HEK293 (cell line): Measurements from ENCODE around the gene MAN2B1.
"Not testable (repeated sequence)": the region's sequence is repeated elsewhere in the genome, so short reads cannot be mapped to it uniquely, and the experiment has no call there.

Experiments
- CTCF ChIA-PET: fragments of 350-600 bp; formaldehyde crosslinking; extraction: SDS; loops from one replicate; lab custom pipeline; 2021; ENCODE audit warnings: antibody characterized with exemption; lab: Yijun Ruan, JAX
- POLR2A ChIA-PET: fragments of 300-600 bp; formaldehyde crosslinking; extraction: SDS; loops from one replicate; lab custom pipeline; 2020; ENCODE audit warnings: antibody characterized with exemption, inconsistent platforms; lab: Yijun Ruan, JAX
- H3K27ac ChIP-seq: fragments of 200-500 bp; sonication (Bioruptor generic); 2 replicates; pipeline ENCODE4 v1.5.1; 2014; ENCODE audit warnings: low read depth, low read length, control low read depth, inconsistent platforms; ENCODE audit errors: extremely low read depth
- H3K36me3 ChIP-seq, 2 experiments: fragments of 200-500 bp in 1 of 2; sonication (Bioruptor generic) in 1 of 2; 1 replicate in 1 of 2; 2 replicates in 1 of 2; pipeline ENCODE4 v1.5.1; 2014 to 2017; ENCODE audit warnings: inconsistent platforms in 2 of 2, low read length in 2 of 2; ENCODE audit not compliant: control insufficient read depth in 2 of 2, insufficient read depth in 1 of 2
- H3K4me1 ChIP-seq: fragments of 200-500 bp; sonication (Bioruptor generic); 2 replicates; pipeline ENCODE4 v1.5.1; 2014; ENCODE audit warnings: mild to moderate bottlenecking, low read length, inconsistent platforms; ENCODE audit not compliant: control insufficient read depth, insufficient read depth
- H3K4me3 ChIP-seq: 2 replicates; pipeline ENCODE4 v1.5.1; 2011; ENCODE audit warnings: low read depth, mild to moderate bottlenecking, control low read depth, low read length, moderate library complexity
- H3K9me3 ChIP-seq: fragments of 200-500 bp; sonication (Bioruptor generic); 2 replicates; pipeline ENCODE4 v1.5.1; 2014; ENCODE audit warnings: low read depth, low read length, inconsistent platforms; ENCODE audit not compliant: control insufficient read depth, insufficient read depth
- IKZF3 ChIP-seq: fragments of 450-650 bp; IDR thresholded peaks from 2 replicates; pipeline ENCODE4 v1.5.0; 2018; ENCODE audit warnings: missing biosample characterization, mild to moderate bottlenecking, missing genetic modification characterization, moderate library complexity
- MYNN ChIP-seq: fragments of 450-650 bp; formaldehyde crosslinking; IDR thresholded peaks from 2 replicates; pipeline ENCODE4 v1.5.1; 2016; ENCODE audit warnings: missing biosample characterization, missing genetic modification characterization, borderline replicate concordance
- YY1 ChIP-seq: fragments of 450-650 bp; formaldehyde crosslinking; IDR thresholded peaks from 2 replicates; pipeline ENCODE4 v1.5.1; 2018; ENCODE audit warnings: missing biosample characterization, missing genetic modification characterization
- ZBTB20 ChIP-seq: fragments of 450-650 bp; formaldehyde crosslinking; IDR thresholded peaks from 2 replicates; pipeline ENCODE4 v1.5.1; 2016; ENCODE audit warnings: missing biosample characterization, missing genetic modification characterization
- ZFHX2 ChIP-seq: fragments of 450-650 bp; formaldehyde crosslinking; conservative IDR thresholded peaks from 2 replicates; pipeline ENCODE4 v1.5.1; 2016; ENCODE audit warnings: missing biosample characterization, missing genetic modification characterization
- ZIC2 ChIP-seq: fragments of 450-650 bp; formaldehyde crosslinking; IDR thresholded peaks from 2 replicates; pipeline ENCODE4 v1.5.1; 2016; ENCODE audit warnings: missing biosample characterization, missing genetic modification characterization
- ZNF138 ChIP-seq: fragments of 450-650 bp; formaldehyde crosslinking; IDR thresholded peaks from 2 replicates; pipeline ENCODE4 v1.5.1; 2016; ENCODE audit warnings: missing biosample characterization, missing genetic modification characterization, borderline replicate concordance
- ZNF202 ChIP-seq: fragments of 450-650 bp; formaldehyde crosslinking; IDR thresholded peaks from 2 replicates; pipeline ENCODE4 v1.5.1; 2016; ENCODE audit warnings: missing biosample characterization, missing genetic modification characterization, borderline replicate concordance
- ZNF274 ChIP-seq, 2 experiments: fragments of 200-500 bp in 1 of 2; fragments of 450-650 bp in 1 of 2; sonication (Bioruptor generic) in 1 of 2; formaldehyde crosslinking in 1 of 2; IDR thresholded peaks; 2 replicates each; pipeline versions ENCODE4 v1.5.1 to v1.6.1; 2014 to 2016; ENCODE audit warnings: borderline replicate concordance in 1 of 2, inconsistent platforms in 1 of 2, low read length in 1 of 2, missing biosample characterization in 1 of 2, missing genetic modification characterization in 1 of 2
- ZNF350 ChIP-seq: fragments of 450-650 bp; formaldehyde crosslinking; IDR thresholded peaks from 2 replicates; pipeline ENCODE4 v1.5.0; 2017; ENCODE audit warnings: missing biosample characterization, mild to moderate bottlenecking, missing genetic modification characterization
- ZNF561 ChIP-seq: fragments of 450-650 bp; IDR thresholded peaks from 2 replicates; pipeline ENCODE4 v1.5.1; 2018; ENCODE audit warnings: missing biosample characterization, missing genetic modification characterization, borderline replicate concordance
- ZNF621 ChIP-seq: fragments of 450-650 bp; formaldehyde crosslinking; IDR thresholded peaks from 2 replicates; pipeline ENCODE4 v1.5.1; 2017; ENCODE audit warnings: missing biosample characterization, missing genetic modification characterization
- ZNF830 ChIP-seq: fragments of 450-650 bp; IDR thresholded peaks from 2 replicates; pipeline ENCODE4 v1.5.0; 2018; ENCODE audit warnings: missing biosample characterization, missing genetic modification characterization, low read depth, mild to moderate bottlenecking, moderate library complexity
- ZSCAN30 ChIP-seq: fragments of 450-650 bp; IDR thresholded peaks from 2 replicates; pipeline ENCODE4 v1.5.1; 2018; ENCODE audit warnings: missing biosample characterization, mild to moderate bottlenecking, missing genetic modification characterization, moderate library complexity
- TF ChIP-seq, protein P1 (sequence below): fragments of 450-650 bp; formaldehyde crosslinking; IDR thresholded peaks from 2 replicates; pipeline ENCODE4 v1.5.1; 2016; ENCODE audit warnings: missing biosample characterization, missing genetic modification characterization, low read depth
- TF ChIP-seq, protein P2 (sequence below): fragments of 450-650 bp; formaldehyde crosslinking; IDR thresholded peaks from 2 replicates; pipeline ENCODE4 v1.5.1; 2016; ENCODE audit warnings: missing biosample characterization, missing genetic modification characterization
- TF ChIP-seq, protein P3 (sequence below): fragments of 450-650 bp; formaldehyde crosslinking; IDR thresholded peaks from 2 replicates; pipeline ENCODE4 v1.5.1; 2016; ENCODE audit warnings: missing biosample characterization, missing genetic modification characterization

Gene MAN2B1

DNA sequence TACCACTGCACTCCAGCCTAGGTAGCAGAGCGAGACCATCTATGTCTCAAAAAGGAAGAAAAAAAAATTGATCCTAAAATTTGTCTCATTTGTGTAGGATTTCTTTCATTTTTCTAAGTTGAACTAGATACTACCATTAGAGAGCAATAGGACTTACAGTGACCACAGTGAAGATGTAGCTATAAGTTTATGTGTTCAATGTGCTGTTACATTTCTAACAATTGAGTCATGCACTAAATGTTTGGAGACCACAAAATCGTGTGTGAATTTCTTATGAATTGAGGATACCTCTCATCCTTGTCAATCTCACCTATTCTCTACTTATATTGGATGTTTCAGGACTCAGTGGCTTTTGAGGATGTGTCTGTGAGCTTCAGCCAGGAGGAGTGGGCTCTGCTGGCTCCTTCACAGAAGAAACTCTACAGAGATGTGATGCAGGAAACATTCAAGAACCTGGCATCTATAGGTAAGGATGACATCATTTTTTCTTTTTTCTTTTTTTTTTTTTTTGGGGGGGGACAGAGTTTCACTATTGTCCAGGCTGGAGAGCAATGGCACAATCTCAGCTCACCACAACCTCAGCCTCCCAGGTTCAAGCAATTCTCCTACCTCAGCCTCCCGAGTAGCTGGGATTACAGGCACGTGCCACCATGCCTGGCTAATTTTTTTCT, 43.0 kb downstream of the MAN2B1 start:
- TF ChIP-seq ZNF561 (tag by site-specific recombination): no peak
- TF ChIP-seq, protein P1, sequence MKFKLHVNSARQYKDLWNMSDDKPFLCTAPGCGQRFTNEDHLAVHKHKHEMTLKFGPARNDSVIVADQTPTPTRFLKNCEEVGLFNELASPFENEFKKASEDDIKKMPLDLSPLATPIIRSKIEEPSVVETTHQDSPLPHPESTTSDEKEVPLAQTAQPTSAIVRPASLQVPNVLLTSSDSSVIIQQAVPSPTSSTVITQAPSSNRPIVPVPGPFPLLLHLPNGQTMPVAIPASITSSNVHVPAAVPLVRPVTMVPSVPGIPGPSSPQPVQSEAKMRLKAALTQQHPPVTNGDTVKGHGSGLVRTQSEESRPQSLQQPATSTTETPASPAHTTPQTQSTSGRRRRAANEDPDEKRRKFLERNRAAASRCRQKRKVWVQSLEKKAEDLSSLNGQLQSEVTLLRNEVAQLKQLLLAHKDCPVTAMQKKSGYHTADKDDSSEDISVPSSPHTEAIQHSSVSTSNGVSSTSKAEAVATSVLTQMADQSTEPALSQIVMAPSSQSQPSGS (tag by site-specific recombination): peak; percentile 51; the same call in 1 of the 2 replicates
- no peak for TF ChIP-seq ZNF830 (tag by site-specific recombination)
- TF ChIP-seq, all 188 proteins: peak for 1
- no peaks in the 10 kb centered on the region for H3K4me1 ChIP-seq
- H3K27ac ChIP-seq: no peak overlapping the region
- no peaks in the 10 kb centered on the region for H3K9me3 ChIP-seq
- CTCF ChIA-PET: no interaction called here
- H3K4me3 ChIP-seq: no peak overlapping the region
- POLR2A ChIA-PET: interaction anchor here (0.6 to 1.0 kb wide), 2 partner anchors 13 to 800 kb away, joined by 3 read pairs; partner anchors contain the start of genes ZNF490 and ZNF791
- peaks cover 37 to 57% of the 10 kb centered on the region in 2 experiments; a peak in 2 of 3 replicates for H3K36me3 ChIP-seq

DNA sequence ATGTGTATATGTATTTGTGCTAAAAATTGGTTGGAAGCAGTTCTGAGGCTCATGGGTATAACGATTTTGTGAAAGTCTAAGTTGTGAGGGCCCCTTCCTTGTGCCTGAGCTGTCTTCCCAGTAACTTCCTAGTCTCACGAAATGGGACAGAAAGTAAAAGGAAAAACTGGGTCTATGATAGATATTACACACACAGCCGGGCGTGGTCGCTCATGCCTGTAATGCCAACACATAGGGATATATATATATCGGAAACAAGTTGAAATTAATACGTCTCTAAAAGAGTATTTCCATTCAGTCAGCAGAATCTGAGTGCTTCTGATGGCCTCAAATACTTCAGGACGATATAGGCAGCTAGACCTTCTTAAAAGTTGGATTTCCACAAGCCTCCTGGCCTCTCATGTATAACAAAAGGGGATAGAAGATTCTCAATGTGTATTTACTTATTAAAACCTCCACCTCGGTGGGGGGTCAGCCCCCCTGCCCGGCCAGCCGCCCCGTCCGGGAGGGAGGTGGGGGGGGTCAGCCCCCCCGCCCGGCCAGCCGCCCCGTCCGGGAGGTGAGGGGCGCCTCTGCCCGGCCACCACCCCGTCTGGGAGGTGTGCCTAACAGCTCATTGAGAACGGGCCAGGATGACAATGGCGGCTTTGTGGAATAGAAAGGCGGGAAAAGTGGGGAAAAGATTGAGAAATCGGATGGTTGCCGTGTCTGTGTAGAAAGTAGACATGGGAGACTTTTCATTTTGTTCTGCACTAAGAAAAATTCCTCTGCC, 45.1 kb downstream of the MAN2B1 start:
- CTCF ChIA-PET, H3K27ac ChIP-seq, H3K9me3 ChIP-seq, H3K4me1 ChIP-seq, H3K4me3 ChIP-seq: not testable (repeated sequence)
- peaks cover 39 to 47% of the 10 kb centered on the region in 2 experiments; a peak in 2 of 3 replicates for H3K36me3 ChIP-seq
- POLR2A ChIA-PET: interaction anchor here (0.7 to 1.6 kb wide), 2 partner anchors 11 to 288 kb away, joined by 4 to 7 read pairs; partner anchors contain the start of genes ZNF490 and ZNF791

DNA sequence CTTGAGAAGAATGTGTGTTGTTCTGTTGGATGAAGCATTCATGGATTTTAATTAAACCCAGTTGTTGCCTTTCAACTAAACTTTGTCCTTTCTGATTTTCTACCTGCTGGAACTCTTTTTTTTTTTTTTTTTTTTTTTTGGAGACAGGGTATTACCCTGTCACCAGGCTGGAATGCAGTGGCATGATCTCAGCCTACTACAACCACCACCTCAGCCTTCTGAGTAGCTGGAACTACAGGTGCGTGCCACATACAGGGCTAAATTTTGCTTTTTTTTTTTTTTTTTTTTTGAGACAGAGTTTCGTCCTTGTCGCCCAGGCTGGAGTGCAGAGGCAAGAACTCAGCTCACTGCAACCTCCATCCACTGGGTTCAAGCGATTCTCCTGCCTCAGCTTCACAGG, 48.9 kb downstream of the MAN2B1 start:
- no peak for TF ChIP-seq MYNN
- no peaks in the 10 kb centered on the region for H3K9me3 ChIP-seq
- no peak overlapping the region for H3K4me3 ChIP-seq
- peaks cover 19 to 34% of the 10 kb centered on the region in 2 experiments; a peak in 2 of 3 replicates for H3K36me3 ChIP-seq
- no peak overlapping the region for H3K27ac ChIP-seq
- ChIA-PET CTCF (no interaction called here), POLR2A (no interaction called here)
- H3K4me1 ChIP-seq: no peaks in the 10 kb centered on the region

DNA sequence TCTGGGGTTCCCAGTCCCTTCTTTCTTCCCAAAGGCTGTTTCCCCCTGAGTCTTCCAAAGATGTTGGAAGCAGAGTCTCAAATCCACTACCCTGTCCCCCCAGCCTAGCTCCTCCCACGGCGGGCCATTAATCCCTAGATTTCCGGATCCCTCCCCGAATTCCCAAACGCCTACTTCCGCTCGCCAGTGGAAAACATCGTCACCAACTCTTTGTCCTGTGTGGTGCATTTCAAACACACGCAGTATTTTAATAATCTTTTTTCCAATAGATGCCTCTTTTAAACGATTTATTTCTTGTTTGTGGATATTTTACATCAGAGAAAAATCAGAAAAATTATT, 55.2 kb downstream of the MAN2B1 start:
- peaks cover 8% of the 10 kb centered on the region; the same call in 1 of the 2 replicates for H3K4me1 ChIP-seq
- H3K4me3 ChIP-seq: peak overlapping the region; percentile 100
- H3K36me3 ChIP-seq: peaks cover 23 to 38% of the 10 kb centered on the region in 2 experiments; a peak in 2 of 3 replicates
- ChIA-PET CTCF (interaction anchor here (0.6 to 1.4 kb wide), 3 partner anchors 48 to 152 kb away, joined by 3 to 7 read pairs (median 4); no protein-coding TSS in a partner anchor), POLR2A (interaction anchor here (0.5 to 1.7 kb wide), 20 partner anchors 10 to 608 kb away, joined by 3 to 9 read pairs (median 4); partner anchors contain the start of genes DHPS, MAN2B1, WDR83 and ZNF442)
- no peaks in the 10 kb centered on the region for H3K9me3 ChIP-seq
- H3K27ac ChIP-seq: peak overlapping the region; percentile 81
- TF ChIP-seq, protein P2, sequence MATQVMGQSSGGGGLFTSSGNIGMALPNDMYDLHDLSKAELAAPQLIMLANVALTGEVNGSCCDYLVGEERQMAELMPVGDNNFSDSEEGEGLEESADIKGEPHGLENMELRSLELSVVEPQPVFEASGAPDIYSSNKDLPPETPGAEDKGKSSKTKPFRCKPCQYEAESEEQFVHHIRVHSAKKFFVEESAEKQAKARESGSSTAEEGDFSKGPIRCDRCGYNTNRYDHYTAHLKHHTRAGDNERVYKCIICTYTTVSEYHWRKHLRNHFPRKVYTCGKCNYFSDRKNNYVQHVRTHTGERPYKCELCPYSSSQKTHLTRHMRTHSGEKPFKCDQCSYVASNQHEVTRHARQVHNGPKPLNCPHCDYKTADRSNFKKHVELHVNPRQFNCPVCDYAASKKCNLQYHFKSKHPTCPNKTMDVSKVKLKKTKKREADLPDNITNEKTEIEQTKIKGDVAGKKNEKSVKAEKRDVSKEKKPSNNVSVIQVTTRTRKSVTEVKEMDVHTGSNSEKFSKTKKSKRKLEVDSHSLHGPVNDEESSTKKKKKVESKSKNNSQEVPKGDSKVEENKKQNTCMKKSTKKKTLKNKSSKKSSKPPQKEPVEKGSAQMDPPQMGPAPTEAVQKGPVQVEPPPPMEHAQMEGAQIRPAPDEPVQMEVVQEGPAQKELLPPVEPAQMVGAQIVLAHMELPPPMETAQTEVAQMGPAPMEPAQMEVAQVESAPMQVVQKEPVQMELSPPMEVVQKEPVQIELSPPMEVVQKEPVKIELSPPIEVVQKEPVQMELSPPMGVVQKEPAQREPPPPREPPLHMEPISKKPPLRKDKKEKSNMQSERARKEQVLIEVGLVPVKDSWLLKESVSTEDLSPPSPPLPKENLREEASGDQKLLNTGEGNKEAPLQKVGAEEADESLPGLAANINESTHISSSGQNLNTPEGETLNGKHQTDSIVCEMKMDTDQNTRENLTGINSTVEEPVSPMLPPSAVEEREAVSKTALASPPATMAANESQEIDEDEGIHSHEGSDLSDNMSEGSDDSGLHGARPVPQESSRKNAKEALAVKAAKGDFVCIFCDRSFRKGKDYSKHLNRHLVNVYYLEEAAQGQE (tag by site-specific recombination): no peak
- no peak for TF ChIP-seq YY1 (tag by site-specific recombination)
- TF ChIP-seq ZSCAN30: no peak
- TF ChIP-seq ZNF621: no peak
- TF ChIP-seq ZBTB20 (tag by site-specific recombination): peak; percentile 87; the same call in 1 of the 2 replicates
- no peak for TF ChIP-seq ZIC2
- peak; percentile 99 for TF ChIP-seq IKZF3 (tag by site-specific recombination)
- no peak for TF ChIP-seq ZNF202 (tag by site-specific recombination)
- TF ChIP-seq ZNF138 (tag by site-specific recombination): no peak
- TF ChIP-seq, protein P3, sequence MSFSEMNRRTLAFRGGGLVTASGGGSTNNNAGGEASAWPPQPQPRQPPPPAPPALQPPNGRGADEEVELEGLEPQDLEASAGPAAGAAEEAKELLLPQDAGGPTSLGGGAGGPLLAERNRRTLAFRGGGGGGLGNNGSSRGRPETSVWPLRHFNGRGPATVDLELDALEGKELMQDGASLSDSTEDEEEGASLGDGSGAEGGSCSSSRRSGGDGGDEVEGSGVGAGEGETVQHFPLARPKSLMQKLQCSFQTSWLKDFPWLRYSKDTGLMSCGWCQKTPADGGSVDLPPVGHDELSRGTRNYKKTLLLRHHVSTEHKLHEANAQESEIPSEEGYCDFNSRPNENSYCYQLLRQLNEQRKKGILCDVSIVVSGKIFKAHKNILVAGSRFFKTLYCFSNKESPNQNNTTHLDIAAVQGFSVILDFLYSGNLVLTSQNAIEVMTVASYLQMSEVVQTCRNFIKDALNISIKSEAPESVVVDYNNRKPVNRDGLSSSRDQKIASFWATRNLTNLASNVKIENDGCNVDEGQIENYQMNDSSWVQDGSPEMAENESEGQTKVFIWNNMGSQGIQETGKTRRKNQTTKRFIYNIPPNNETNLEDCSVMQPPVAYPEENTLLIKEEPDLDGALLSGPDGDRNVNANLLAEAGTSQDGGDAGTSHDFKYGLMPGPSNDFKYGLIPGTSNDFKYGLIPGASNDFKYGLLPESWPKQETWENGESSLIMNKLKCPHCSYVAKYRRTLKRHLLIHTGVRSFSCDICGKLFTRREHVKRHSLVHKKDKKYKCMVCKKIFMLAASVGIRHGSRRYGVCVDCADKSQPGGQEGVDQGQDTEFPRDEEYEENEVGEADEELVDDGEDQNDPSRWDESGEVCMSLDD (tag by site-specific recombination): no peak
- TF ChIP-seq ZNF350 (tag by site-specific recombination): no peak
- no peak for TF ChIP-seq ZNF274 (IDR thresholded peaks at IDR 0.05; ENCODE audit: low read length)
- TF ChIP-seq ZNF274 (tag by site-specific recombination; IDR thresholded peaks at IDR 0.05; ENCODE audit: borderline replicate concordance): no peak
- peak; percentile 82 for TF ChIP-seq ZFHX2
